ENCODE measurements around the gene ABHD12.

Gene ABHD12

GRCh38 chr20:25382704-25383370, 7.8 kb downstream of the ABHD12 start:
- no peak for DNase-seq

DNA sequence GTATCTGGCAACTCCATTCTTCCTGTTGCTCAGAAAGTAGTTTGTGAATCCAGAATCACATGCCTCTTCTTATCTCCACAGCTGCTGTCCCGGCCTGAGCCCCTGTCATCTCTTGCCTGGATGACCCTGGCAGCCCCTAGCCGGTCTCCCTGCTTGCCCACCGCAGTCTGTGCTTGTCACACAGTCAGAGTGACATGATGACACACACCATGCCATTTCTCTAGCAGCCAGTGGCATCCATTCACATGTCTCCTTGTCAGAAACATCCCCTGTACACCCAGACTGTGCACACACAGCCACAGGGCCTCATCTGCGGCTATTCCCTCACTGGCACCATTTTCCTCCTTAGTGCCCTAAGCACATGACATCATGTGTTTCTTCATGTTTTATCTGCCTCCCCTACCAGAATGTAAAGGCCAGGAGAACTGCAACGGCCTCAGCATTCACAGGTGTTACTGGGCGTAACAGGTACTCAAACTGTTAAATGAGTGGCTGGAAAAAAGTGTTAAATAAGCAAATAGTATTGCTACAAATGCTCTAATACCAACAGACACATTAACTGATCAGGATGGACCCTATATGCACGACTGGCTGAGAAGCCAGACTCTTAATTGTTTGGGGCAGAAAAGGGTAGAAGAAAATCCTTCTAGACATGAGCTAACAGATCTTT, 9.6 kb downstream of the ABHD12 start:
- no peak for DNase-seq

DNA sequence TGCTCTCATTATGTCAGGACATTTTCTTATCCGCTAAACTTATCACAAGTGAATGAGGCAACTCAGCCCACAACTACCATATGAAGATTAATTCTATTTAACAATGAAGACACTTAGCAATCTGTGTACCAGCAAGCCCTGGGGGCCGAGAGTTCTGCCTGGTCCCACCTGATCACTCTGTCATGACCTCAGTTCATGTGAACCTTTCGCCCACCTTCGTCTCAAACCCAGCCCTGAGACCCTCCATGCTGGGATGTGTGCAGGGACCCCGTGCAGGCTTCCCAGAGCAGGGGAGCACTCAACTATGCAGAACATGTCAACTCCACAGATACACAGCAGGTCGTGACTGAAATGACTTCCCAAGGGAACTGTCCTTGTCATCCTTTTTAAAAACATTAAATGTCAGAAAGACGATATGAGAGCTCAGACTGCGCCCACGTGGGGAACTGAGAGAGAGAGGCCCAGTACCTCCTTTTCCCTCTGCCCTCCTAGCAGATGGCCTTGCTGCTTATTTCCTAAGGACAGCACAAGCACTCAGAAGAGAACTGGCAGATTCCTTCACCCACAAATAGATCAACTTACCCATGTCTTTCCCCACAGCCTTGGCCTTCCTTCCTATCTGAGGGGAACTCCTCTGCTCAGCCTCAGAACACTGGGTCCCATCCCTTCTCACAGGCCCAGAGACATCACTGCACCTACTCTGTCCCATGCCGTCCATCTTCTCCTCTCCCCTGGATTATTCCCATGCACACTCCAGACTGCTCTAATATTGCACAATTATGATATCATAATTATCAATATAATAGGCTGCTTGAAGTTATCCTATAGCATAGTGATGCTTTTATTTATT, 11.5 kb downstream of the ABHD12 start:
- no peak for DNase-seq

GRCh38 chr20:25378189-25378883, 12.3 kb downstream of the ABHD12 start:
- no peak for DNase-seq

GRCh38 chr20:25376886-25377285, 13.7 kb downstream of the ABHD12 start:
- DNase-seq, result no peak

DNA sequence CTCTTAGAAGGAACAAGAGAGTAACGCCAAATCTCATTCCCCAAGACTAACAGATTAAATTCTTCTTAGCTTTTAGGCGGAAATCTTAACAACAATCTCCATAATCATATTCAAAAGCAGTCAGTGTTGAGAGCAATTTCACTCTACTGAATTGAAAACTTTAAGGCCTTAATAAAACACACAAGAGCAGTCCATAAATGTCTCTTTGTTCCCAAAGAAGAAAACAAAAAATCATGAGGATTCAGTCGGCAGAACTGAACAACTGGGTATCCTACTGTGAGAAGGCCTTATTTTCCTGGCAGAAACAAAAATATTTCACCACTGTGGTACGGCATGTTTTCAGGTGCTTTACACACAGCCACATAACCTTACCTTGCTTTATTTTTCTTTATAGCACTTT, 14.4 kb downstream of the ABHD12 start:
- peak in 1 of 58 donors; percentile 25 for DNase-seq

GRCh38 chr20:25374842-25375241, 15.8 kb downstream of the ABHD12 start:
- no peak for DNase-seq

DNA sequence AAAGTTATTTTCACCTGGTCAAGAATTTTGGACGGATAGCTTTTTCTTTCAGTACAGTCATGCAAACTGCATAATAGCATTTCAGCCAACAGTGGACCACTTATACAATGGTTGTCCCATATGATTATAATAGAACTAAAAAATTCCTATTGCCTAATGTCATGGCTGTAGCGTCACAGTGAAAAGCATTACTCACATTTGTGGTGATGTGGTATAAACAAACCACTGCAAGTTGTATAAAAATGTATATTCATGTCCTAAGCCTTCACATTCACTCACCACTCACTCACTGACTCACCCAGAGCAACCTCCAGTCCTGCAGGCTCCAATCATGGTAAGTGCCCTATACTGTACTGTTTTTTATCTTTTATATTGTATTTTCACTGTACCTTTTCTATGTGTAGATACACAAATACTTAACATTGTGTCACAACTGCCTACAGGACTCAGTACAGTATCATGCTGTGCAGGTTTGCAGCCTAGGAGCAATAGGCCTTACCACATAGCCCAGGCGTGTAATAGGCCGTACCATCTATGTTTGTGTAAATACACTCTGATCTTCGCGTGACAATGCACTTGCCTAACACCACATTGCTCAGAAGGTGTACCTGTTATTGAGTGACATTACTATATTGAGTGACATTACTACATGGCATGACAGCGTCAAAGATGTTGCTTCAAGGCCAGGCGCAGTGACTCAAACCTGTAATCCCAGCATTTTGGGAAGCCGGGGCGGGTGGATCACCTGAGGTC, 17.9 kb downstream of the ABHD12 start:
- no peak for DNase-seq

- no peak for DNase-seq
These were observed 20.7 kb downstream of the ABHD12 start for GRCh38 chr20:25369971-25370370.

DNA sequence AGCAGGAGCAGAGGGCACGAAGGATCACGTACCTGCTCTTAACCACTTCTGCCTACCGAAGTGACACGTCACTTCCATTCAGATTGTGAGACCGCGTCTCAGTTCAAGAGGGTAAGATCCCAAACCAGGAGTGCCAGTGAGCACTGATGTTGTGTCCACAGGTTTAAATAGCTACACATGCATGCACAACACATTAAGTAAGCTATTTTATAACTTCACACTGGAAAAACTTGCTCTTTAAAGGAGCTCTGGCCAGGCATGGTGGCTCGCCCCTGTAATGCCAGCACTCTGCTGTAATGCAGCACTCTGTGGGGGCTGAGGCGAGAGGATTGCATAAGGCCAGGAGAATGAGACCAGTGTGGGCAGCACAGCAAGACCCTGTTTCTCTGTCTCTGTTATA, 21.1 kb downstream of the ABHD12 start:
- no peak for DNase-seq

DNA sequence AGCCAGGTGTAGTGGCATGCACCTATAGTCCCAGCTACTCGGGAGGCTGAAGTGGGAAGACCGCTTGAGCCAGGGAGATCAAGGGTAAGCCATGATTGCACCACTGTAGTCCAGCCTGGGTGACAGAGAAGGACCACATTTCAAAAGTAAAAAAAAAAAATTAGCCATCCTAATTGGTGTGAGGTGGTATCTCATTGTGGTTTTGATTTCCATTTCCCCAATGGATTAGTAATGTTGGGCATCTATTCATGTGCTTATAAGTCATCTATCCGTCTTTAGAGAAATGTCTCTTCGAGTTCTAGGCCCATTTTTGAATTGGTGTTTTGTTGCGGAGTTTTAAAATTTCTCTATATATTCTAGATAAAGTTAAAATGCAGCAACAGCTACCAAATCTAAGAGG, 21.7 kb downstream of the ABHD12 start:
- DNase-seq, result no peak

DNA sequence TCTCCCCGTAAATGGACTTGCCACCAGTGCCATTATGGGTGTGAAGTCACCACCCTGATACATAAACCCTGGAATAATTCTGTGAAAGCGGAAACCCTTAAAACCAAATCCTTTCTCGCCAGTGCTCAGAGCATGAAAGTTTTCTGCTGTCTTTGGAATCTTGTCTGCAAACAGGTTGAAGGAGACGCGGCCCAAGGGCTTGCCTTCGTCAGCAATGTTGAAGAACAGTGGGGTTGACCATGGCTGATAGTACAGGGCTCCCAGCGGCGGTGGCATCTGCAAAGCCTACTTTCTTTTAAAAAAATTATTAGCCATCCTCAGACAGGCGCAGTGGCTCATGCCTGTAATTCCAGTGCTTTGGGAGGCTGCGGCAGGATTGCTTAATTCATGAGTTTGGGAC, 22.1 kb downstream of the ABHD12 start:
- no peak for DNase-seq

GRCh38 chr20:25364879-25365699, 25.5 kb downstream of the ABHD12 start:
- no peak for DNase-seq

GRCh38 chr20:25364180-25364788, 26.4 kb downstream of the ABHD12 start:
- no peak for DNase-seq

GRCh38 chr20:25361287-25361683, 29.4 kb downstream of the ABHD12 start:
- DNase-seq, result no peak

GRCh38 chr20:25360631-25361286, 29.9 kb downstream of the ABHD12 start:
- DNase-seq, result no peak

DNA sequence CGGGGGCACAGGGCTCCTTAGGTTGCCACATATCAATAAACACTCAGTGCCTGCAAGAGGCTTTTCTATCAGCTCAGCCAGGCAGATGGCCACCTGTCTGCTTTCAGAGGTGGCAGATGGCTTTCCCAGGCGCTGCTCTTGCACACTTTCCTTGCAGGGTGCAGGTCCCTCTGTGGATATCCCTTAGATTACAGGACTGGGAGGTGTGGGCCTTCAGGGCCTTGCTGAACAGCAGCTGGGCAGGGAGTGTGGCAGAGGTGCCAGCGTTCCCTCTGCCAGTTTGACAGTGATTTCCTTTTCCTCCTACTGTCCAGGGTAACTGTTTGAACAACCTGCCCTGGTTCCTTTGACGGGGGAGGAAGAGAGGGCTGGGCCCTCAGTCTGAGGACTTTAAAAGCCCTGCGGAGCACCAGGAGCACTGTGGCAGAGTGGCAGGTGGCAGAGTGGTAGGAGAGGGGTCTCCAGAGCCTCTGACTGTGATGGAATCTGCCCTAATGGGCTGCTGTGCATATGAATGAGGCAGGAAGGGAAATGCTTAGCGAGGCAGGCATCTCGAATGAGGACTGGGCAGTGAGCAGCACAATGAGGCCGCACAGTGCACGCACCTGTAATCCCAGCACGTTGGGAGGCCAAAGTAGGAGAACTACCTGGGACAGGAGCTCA, 34.2 kb downstream of the ABHD12 start:
- DNase-seq, result peak in 5 of 58 donors; percentile 13 to 53 (median 19)

GRCh38 chr20:25355866-25356265, 34.8 kb downstream of the ABHD12 start:
- peak in 1 of 58 donors; percentile 32 for DNase-seq
